ENCODE results near the gene ULK2.
"Not testable (repeated sequence)": the region's sequence is repeated elsewhere in the genome, so short reads cannot be mapped to it uniquely, and the experiment has no call there.

The ULK2 gene

DNA sequence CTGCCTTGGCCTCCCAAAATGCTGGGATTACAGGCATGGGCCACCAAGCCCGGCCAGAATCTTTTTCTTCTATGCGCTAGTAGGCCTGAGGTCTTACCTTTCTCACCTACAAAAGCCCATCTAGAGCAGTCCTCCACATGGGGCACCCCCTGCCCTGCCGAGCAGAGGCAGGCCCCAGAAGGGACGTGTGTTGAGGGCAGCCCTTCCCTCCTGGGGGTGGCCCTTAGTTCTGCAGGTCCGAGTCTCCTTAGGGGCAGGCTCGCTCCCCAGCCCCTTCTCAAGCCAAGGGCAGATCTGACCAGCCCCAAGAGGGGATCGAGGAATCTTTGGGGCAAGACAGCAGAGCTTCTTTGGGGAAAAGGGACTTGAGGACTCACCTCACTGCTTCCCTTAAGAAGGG lies 101.7 kb downstream of the ULK2 start:
- DNase-seq = no peak

DNA sequence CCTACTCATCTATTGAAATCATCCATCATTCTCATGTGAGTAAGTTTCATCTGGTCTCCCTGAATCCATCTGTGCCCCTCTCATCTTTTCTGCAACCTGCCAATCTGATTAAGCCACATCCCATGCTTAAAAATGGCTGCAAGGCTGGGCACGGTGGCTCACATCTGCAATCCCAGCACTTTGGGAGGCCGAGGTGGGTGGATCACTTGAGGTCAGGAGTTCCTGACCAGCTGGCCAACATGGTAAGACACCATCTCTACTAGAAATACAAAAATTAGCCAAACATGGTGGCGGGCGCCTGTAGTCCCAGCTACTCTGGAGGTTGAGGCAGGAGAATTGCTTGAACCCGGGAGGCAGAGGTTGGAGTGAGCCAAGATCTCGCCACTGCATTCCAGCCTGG lies 103.7 kb downstream of the ULK2 start:
- not testable (repeated sequence) for DNase-seq

DNA sequence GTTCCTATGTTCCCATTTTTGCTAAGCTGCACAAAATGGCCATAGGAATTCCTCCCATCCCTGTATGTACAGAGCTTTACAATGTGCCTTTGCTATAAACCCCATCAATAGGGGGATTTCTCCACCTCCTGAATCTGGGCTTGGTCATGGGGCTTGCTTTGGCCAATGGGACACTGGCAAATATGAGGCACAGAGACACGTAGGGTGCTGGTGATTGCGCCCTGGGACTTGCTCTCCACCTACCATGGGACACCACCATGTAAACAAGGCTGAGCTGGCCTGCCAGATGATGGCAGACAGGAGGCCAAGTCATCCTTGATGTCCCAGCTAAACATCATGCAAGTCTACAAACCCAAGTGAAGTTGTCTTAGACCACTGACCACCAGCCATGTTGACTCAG lies 104.3 kb downstream of the ULK2 start:
- DNase-seq = no peak

DNA sequence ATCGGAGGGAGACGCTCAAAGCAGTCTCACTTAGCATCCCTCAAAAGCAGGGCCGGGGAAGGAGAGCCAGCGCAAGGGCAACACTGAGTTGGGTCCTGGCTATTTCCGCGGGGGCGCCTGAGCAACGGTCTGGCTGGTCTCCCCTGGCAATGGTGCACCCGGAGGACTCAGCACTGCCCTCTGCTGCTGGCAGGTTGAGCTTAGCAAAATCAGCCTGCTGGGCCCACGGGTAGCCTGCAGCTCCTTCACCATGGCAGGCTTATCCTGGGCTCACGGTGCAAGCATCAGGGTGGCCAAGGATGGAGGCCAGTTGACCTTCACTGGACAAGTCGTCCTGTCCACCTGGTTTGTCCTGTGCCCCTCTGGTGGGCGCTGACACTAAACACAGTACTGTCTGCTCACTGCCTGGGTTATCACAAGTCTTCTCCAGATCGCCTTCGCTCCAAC lies 105.2 kb downstream of the ULK2 start:
- no peak for DNase-seq

DNA sequence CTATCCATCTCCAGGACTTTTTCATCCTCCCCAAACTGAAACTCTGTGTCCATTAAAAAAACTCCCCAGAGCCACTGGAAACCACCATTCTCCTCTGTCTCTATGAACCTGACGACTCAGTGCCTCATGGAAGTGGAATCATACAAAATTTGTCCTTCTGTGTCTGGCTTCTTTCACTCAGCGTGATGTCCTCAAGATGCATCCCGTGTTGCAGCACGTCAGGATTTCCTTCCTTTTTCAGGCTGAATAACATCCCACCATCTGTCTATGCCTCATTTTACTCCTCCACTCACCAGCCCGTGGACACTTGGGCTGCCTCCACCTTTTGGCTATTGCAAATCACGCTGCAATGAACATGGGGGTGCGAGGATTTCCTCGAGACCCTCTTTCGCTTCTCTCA lies 107.0 kb downstream of the ULK2 start:
- DNase-seq = no peak

DNA sequence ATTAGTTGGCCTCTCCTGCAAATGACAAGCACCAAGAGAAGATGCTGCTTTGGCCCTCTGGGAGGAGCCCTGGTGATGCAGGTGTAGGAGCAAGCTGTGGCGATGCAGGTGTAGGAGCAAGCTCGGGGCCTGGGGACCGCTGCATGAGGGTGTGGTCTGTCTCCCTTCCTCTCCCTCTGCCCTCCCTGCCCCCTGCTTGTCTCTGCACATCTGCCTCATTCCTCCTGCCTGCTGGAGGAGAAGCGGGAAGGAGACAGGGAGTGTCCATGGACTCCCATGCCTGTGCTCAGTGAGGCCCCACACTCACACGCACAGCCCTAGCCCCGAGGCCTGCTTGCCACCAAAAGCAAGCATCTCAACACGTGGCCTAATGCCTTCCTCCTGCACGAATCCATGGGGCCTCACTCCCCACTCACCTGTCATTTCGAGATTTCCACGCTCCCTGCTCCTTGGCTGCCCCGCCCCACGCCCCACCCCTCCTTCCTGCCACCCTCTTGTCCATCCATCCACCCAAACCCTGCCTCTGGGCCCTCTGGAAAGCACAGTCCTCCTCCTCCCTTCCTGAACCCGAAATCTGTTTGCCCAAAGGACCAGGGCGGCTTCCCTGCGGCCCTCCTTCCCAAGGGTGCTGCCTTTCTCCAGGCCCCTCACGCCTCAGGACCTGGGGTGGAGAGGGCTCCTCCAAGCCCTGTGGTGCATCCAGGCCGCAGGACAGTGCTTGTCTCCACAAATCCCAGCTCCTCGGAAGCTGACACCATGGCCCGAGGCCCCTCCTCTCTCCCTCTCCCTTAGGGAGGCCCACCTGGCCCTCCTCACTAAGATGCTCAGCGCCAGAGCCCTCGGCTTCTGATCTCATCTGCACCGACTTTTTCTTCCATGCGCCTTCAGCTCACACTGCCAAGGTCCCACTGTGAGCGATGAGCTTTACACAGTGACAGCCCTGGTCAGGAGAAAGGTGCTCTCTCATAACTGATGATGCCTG lies 107.9 kb downstream of the ULK2 start:
- no peak for DNase-seq

DNA sequence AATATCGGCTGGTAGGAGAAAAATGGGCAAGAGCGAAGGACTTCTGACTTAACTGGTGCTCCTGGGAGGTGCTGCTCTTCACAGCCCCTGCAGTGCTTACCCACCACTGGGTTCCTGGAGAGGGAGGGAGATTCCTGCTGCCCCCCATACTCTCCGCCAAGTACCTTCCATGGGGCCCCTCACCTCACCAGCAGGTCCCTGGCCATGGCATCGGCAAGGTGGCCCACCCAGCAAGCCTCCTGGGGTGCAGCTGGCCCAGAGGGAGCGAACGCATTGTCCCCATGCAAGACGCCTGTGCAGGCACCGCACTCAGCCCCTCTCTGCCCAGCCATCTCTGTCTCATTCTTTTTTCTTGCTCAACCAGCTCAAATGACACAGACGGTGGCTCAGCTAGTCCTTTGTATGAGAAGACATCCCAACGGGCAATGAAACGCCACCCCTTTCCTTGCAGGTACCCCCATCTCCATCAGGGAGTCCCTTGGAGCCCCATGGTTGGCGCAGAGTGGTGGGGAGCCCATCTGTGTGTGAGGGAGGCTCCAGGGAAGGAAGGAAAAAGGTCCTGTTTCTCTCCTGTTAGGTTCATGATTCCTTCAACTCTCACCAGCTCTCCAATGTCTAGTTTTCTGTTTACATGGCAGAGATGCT lies 110.1 kb downstream of the ULK2 start:
- DNase-seq = no peak

DNA sequence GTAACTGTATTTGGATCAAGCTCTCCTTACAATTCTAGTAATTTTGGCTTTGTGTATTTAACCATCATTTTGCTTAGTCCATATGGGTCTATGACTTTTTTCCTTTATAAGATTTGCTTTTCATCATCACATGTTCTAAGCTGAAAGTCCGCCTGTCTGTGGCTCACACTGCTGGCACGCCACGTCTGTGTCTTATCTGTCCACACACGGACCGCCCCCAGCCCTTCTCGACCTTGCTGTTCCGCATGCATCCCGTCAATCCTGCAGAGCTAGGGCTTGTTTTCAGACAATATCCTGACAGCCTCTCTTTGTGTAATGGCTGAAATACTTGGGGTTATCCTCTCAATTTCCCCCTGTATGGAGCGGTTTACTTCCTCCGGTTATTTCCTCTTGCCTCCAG lies 111.2 kb downstream of the ULK2 start:
- no peak for DNase-seq

DNA sequence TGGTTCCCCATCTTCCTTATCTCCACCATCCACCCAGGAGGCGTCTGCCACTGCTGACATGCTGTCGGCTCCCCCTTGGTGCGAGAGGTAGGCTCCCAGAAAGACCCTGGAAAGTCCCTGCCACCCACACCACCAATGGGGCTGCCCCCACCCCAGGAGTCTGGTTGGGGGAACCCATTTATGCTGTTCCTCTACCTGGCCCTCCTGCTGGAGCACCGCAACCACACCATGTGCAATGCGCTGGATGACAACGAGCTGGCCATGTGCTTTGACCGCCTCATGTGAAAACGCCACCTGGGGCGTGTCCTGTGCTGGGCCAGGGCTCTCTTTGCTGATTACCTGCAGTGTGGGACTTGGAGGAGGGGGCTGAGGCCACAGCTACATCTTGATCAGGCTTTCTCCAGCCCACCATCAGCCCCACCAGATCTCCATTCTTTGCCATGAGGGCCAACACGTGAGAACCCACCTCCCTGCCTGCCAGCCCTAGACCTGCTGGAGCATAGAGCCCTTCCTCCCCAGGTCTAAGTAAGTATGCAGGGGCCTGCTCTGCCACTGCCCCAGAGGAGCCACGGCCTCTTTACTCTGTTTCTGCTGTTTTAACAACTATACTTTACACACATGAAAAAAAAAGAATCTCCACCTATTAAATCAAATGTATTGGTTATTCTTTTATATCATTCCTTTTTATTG lies 111.8 kb downstream of the ULK2 start:
- DNase-seq = no peak

DNA sequence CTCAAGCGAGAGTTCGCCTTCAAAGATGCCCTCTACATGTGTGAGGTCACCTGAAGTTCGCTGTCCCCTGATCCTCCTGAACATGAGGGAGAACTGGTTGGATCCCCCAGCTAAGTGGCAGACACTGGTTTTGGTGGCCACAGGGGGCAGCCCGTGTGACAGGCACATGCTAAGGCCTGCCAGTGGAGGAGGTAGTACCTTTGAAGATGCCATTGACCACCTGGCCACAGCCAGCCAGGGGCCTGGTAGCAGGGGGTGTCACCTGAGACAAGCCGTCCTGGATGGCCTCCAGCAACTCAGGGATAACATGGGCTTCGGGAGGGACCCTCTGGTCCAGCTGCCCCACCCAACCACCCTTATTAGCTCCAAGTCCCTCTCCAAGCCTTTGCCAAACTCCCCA lies 112.3 kb downstream of the ULK2 start:
- DNase-seq = no peak

DNA sequence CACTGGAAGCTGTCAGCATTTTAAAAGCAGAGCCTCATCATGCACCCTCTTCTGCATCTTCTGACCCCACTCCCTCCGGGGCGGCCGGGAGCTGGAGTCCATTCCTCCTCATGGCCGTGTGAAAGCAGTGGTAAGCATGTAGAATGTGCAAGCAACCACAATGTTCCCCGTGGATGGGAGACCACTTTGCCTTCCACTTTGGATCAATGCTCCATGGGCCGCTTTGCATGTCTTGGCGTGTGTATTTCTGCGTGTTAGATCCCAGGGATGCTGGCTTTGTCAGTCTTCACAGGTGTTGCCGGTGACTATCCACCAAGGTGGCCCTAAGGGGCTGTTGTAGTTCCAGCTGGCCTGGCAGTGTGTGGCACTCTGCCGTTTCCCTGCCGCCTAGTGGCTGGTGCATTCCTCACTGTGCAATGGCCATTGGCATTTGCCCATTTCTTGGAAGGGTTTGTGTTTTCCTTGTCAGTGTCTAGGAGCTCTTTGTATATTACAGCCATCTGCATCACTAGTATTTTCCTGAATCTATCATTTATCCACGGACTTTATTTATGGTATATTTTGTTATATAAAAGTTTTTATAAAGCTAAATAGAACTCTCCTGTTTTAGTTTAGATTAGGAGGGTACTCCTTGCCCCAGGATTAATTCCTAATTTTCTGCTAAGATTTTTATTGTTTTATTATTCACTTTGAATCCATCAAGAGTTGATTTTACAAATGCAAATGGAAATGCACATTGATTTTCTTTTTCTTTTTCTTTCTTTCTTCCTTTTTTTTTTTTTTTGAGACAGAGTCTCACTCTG lies 113.9 kb downstream of the ULK2 start:
- DNase-seq = no peak

DNA sequence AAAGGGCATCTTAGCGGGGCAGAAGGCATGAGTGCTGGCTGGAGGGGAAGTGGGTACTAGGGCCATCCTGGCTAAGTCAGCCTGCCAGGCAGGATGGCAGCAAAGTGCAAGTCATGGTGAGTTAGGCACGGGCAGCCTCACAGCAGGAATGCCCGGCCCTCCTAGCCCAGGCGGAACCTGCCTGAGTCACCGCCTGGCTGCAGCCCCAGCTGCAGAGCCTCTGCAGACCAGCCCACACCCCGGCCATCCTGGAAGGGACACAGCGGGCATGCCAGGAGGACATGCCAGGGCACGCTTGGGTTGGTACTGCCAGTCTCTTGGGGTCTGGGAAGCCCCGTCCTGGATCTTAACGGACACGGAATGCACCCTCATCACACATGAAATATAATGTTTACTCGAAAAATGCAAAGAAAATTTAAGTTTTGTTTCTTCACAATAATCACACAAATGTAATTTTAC lies 114.7 kb downstream of the ULK2 start:
- no peak for DNase-seq

DNA sequence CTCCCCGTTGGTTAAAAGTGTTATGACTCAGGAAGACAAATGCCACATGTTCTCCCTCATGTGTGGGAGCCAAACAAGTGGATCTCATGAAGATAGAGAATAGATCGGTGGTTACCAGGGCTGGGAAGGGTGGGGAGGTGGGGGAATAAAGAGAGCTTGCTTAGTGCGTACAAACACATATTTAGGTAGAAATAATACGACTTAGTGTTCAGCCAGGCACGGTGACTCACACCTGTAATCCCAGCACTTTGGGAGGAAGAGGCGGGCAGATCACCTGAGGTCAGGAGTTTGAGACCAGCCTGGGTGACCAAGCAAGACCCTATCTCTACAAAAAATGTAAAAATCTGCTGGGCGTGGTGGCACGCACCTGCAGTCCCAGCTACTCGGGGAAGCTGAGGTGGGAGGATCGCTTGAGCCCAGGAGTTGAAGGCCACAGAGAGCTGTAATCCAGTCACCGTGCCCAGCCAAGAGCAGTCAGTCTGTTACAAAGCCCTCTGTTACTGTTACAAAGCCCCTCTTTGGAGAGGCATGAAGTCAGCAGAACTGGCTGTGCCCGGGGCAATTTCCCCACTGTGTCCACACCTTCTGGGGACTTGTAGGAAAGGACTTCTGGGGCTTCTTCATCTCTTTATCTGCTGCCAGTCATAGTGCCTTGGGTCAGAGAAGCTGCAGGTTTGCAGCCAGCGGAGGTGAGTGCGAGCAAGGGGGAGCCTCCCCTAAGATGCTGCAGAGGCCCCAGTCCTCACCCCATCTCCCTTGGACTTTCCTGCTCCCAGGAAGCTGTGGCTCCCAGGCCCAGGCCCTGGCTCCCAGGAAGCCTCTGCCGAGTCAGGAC lies 115.3 kb downstream of the ULK2 start:
- no peak for DNase-seq

DNA sequence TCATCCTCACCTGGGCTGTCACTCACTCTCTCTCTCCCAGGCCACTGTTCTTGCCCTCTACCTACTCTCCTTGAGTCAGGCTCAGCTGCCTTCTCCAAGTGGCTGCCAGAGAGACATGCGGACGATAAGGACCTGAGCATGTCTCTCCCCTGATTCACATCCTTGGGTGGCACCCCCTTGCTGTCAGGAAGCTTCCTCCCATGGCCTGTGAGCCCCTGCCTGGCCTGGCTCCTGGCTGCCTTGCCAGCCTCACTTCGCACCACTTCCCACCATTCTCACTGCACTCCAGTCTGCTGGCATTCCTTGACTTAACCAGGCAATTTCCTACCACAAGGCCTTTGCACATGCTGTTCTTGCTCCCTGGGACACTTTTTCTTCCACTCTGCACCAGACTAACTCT lies 116.9 kb downstream of the ULK2 start:
- no peak for DNase-seq

DNA sequence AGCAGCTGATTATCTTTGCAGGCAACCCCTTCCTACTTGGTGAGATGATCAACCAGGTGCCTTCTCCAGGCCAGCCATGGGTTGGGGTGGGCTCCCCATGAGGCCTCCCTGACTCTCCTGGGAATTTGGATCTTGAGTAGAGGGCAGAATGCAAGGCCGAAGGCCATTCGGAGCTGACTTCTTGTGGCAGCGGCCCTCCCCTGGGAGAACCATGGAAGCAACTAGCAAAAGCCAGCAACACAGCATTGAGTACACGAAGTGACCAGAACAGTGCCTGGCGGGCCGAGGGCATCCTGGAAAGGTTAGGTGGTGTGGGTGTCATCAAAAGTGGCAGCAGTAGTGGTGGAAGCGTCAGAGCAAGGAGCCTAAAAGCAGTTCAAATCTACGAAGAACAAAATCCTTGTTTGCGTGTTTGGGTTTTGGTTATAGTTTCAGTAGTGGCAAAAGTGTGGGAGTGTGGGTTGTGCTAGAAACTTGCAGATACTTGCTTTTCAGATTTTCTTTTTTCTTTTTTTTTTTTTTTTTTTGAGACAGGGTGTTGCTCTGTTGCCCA lies 117.6 kb downstream of the ULK2 start:
- DNase-seq = no peak

DNA sequence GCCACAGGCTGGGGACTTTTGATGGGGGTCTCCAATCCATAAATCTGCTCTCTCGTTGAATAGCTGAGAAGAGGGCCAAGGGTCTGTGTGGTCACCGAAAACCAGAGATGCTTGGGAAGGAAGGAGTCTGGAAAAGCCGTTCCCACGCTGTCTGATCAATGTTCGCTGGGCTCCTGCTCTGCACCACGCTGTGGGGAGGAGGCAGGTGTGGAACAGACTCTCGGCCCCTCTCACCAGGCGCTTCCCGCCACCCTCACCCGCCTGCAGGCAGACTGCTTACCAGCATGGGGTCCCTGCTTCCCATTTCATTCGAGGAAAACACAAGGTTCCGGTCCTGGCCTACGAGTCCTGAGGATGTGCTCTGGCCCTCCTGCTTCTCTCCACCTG lies 118.9 kb downstream of the ULK2 start:
- DNase-seq = no peak

DNA sequence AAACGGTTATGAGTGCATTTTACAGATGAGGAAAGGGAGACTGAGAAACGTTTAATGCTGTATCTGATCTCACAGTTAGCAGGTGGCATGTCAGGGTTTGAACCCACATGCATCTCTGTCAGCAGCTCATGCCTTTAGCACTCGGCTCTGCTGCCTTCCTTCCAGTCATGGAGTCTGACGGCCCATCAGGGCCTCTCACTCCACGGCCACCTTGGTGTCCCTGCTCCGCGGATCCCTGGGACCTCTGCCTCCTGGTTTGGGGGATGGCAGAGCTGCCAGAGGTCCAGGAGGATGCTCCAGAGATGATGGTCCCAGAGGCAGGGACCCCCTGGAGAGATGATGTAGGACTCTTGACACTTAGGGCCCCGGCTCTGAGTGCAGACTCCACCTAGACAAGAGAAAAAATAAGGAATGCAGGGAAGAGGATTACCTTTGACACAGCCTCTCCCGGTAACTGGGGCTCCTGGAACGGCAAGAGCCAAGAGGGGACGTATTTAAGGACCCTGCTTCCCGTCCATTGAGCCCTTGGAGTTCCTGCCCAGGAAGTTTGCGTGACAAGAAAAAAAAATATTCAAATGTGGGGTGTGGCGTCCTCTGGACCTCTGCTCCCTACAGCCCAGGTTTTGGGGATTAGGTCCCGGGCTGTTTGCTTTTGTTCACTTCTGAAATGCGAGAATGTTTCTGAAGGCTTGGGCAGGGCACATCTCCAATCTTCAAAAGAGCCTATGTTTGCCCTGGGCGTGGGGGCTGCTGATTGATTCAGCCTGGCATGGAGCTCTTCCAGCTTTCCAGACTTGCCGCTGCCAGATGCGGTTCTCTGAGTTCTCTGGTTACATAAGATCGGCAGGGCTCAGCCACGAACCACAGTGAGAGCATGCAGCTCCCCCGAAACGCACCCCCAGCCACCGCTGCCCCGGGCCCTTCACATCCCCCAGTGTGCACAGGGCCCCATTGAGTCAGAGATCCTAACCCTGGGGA lies 119.6 kb downstream of the ULK2 start, which contains the start of gene ALDH3A1:
Gene ALDH3A1 (minus strand): TSS at position 470 of the 978 bp plus-strand sequence. CDS start 3,169 bp downstream, outside the sequence.
- peak; percentile 59 for DNase-seq

DNA sequence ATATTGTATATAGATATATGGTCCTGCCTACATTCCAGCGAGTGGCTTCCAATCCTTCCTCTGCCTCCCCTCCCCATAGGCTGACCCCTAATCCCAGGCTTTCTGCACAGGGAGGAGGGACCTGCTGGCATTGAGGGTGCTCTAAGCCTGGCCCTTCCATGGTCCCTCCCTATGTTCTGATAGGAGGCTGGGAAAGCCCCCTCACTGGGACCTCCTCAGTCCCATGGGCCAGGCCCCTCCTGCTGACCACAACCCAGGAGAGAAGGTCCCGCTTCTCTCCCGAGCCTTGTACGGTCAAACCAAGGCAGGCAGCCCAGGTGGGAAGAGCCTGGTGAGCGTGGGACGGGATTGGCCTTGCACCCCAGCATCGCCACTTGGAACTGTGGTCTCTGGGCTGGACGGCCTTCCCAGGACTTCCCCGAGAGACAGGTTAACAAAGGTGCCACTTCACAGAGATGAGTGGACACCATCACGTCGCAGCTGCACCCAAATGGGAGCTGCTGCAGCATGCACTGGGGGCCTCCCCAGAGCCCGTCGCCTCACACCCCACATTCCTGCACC lies 120.5 kb downstream of the ULK2 start:
- DNase-seq = no peak

DNA sequence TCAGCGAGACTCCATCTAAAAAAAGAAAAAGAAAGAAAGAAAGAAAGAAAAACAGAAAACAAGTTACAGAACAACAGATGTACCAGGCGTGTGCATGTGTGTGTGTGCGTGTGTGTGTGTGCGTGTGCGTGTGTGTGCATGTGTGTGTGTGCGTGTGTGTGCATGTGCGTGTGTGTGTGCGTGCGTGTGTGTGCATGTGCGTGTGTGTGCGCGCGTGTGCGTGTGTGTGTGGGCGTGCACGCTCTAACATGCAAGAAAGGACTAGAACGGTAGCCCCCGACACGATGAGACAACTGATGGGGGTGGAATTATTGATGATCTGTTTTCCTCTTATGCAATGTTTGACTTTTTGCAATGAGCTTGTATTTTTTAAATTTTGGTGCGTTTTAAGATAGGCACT lies 121.2 kb downstream of the ULK2 start:
- DNase-seq = no peak
